SH-SY5Y (cell line): ENCODE results near the gene TLR10.

Source experiments
- GATA2 ChIP-seq: IDR thresholded peaks from 2 replicates; pipeline ENCODE4 v1.6.1; 2011; ENCODE audit warnings: mild to moderate bottlenecking, low read depth, low read length
- GATA3 ChIP-seq: IDR thresholded peaks from 2 replicates; pipeline ENCODE4 v1.6.1; 2011; ENCODE audit warnings: low read depth, mild to moderate bottlenecking, low read length, moderate library complexity

Gene TLR10

DNA sequence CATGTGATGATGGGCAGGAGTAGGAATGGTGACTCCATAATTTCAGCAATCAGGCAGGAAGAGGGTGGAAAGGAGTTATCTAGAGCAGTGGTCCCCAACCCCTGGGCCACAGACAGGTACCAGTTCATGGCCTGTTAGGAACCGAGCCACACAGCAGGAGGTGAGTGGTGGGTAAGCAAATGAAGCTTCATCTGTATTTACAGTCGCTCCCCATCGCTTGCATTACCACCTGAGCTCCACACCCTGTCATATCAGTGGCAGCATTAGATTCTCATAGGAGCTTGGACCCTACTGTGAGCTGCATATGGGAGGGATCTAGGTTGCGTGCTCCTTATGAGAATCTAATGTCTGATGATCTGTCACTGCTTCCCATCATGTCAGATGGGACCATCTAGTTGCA is 1.4 kb upstream of the TLR10 start:
- TF ChIP-seq GATA2 (no peak), GATA3 (no peak)

DNA sequence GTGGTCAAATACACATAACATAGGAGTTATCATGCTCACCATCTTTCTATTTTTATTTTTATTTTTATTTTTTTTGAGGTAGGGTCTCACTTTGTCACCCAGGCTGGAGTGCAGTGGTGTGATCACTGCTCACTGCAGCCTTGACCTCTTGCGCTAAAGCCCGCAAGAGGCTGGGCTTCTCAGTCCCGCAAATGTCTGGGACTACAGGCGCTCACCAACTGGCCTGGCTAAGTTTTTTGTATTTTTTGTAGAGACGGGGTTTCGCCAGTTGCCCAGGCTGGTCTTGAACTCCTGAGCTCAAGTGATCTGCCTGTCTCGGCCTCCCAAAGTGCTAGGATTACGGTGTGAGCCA is 295 bp upstream of the TLR10 start:
- TF ChIP-seq GATA2 (no peak), GATA3 (no peak)

DNA sequence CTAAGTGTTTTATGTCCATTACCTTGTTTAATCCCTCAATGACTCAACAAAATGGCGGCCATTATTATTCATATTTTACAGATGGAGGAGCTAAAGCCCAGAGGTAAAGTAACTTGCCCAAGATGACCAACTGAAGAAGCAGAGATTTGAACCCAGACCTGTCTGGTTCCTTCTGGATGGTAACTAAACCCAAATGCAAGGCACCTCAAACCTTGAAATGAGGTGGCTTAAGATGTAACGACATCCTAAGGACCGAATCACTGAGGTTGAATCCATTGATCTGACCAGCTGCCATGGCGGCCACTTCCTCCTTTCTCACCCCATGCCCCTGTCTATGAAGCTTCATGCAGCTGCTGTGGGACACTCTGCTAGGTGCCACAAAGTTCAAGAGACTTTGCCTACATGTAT is 932 bp downstream of the TLR10 start:
- TF ChIP-seq GATA2 (no peak), GATA3 (no peak)

GRCh38 chr4:38780833-38781484 is 1.8 kb downstream of the TLR10 start:
- no peak for TF ChIP-seq GATA3
- TF ChIP-seq GATA2 = no peak

DNA sequence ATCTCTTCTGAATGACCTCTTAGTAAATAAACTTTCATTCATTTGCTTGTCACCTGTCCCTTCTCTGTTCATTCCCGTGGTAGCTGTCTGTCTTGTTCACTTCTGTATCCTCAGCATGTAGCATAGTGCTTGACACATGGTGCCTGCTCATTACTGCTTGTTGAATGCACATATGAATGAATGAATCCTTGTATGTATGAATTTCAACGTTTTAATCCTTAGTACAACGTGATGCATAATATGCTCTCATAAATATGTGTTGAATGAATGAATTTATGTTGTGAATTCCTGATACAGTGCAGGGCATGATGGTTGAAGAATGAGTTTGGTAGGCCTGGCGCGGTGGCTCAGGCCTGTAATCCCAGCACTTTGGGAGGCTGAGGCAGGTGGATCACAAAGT is 3.0 kb downstream of the TLR10 start:
- TF ChIP-seq GATA2 = no peak
- TF ChIP-seq GATA3 = no peak

DNA sequence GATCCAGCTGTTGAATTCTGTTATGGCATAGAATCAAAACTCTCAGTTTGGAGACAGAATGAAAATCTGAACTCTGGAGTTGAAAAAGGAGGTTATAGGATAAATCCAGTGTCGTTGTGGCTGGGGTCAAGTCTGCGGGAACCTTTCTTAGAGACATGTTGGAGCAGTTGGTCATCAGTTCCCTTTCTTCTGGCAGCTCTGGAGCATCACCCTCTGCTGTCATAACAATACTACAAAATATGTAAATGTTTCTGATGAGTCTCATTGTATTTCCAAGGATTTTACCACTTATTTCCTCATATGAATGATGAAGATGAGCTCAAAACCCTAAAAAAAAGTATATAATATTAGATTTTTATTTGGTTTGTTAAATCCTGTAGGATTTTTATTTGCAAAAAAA is 7.5 kb downstream of the TLR10 start:
- TF ChIP-seq GATA2 = no peak
- TF ChIP-seq GATA3 = no peak

DNA sequence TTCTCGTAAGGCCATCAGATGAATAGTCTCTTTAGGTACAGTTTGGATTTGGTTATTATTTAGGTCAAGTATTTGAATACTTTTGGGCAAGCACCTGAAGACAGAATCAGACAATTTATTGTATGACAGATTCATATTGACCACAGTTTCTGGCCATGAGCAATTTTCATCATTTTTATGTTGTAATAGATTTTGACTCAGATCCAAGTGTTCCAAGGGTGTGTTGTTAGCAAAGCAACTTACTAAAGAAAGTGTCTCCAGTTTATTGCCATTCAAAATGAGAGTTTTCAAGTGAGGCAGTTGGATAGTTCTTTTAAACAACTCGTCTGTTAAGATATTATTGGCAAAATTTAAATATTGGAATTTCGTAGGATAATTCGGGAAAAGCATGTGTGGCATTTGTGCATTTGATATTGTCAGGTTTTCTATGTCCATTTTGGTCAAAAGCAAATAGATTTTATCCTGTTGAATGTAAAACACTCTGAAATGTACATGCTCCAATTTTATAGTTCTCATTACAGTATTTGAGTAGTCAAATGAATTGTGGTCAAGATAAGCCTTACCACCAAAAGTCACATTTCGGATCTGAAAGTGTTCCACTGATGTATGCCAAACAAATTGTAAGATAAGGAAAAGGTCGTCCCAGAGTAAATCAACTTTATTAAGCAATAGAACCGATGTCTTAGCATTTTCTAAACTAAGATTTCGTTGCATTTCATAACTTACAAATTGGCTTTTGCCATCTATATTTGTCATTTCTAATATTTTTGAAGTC is 8.4 kb downstream of the TLR10 start:
- TF ChIP-seq GATA3 (no peak), GATA2 (no peak)

GRCh38 chr4:38769857-38770256 is 12.9 kb downstream of the TLR10 start:
- TF ChIP-seq GATA2 (no peak), GATA3 (no peak)

DNA sequence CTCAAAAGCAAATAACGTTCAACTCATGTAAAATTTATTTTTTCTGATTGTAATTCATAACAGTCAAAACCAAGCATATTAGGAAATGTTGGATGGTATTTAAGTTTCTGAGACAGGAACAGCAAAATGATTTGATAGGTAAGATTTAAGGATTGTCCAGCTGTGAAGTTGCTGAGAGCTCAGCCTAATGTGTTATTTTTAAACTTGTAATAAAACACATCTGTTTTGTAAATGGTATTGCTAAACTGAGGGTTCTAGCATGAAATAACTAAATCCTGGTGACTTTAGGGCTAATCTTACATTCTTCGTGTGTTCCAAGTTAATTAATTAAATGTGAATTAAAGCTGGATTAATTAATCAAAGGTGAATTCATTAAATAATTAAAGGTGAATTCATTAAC is 13.3 kb downstream of the TLR10 start:
- TF ChIP-seq GATA3 (no peak), GATA2 (no peak)

GRCh38 chr4:38768968-38769394 is 13.8 kb downstream of the TLR10 start:
- TF ChIP-seq GATA3 (no peak), GATA2 (no peak)

DNA sequence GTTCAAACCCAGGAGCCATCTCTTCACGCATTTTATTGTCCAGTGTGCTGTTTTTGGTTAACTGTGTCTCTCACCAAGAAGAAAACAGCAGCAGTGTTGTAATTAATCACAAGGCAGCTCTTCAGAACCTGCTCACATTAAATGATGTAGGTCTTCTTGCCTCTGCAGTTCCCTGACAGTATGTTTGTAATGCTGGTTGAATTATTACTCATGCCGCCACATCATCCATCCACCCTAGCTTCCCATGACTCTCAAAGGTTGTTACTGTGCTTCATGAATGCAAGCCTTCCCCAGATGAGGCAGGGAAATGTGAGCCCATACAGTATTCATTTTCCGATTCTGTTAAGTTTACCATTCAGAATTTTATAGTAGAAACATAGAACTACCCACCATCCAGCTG is 17.4 kb downstream of the TLR10 start:
- TF ChIP-seq GATA3 (no peak), GATA2 (no peak)

DNA sequence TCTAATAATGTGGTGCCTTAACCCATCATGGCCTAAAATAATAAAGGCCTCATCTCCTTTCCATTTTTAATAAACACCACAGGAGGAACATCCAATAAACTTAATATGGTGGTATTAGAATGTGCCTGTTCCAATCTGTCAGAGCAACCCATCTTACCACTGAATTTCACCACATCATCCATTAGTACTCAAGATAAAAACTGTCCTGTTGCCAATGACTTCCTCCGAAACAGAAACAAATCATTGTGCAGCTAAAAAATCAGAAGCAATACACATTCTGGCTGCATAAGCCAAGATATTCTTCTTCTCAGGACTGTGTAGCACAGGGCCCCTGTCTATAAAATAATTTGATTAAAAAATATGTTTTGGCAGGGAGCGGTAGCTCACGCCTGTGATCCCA is 18.5 kb downstream of the TLR10 start:
- TF ChIP-seq GATA2 = no peak
- no peak for TF ChIP-seq GATA3

GRCh38 chr4:38762560-38762959 is 20.2 kb downstream of the TLR10 start:
- TF ChIP-seq GATA3 (no peak), GATA2 (no peak)

GRCh38 chr4:38759790-38760122 is 23.0 kb downstream of the TLR10 start:
- no peak for TF ChIP-seq GATA3
- TF ChIP-seq GATA2 = no peak

DNA sequence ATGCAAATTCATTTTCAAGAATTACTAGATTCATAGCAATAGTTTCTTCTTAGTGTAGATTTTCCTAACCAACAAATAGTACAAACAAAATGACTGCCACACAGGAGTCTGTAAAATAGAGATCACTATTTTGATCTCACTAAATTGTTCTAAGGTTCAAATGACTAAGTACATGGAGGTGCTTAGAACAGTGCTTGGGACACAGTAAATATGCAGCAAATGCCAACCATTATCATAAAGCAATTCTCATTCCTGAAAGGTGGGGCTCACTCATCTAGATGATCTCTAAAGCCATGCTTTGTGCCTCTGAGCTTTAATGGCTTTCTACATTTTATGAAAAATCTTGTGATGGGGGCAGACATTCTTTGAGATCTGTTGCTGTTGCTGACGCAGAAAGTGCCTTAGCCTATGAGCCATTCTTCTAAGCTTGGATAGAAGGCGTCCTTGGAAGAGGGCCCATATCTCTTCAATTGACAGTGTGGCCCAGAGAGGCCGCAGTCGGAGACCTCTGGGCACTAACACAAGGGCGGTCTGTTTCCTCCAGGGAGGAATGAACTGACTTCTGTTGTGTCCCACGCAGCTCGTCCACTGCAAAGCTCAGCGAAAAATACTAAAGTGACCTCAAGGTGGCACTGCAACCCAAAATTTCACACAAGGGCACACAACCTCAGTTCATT is 23.5 kb downstream of the TLR10 start:
- TF ChIP-seq GATA3 (no peak), GATA2 (no peak)
